NCI-H2196 (cell line): Measurements from ENCODE around the gene TTC6.

Experiments used
- DNase-seq: peaks from one replicate; lab custom pipeline; 2025; ENCODE audit not compliant: unreplicated experiment; lab: John Stamatoyannopoulos, UW

TTC6 gene

DNA sequence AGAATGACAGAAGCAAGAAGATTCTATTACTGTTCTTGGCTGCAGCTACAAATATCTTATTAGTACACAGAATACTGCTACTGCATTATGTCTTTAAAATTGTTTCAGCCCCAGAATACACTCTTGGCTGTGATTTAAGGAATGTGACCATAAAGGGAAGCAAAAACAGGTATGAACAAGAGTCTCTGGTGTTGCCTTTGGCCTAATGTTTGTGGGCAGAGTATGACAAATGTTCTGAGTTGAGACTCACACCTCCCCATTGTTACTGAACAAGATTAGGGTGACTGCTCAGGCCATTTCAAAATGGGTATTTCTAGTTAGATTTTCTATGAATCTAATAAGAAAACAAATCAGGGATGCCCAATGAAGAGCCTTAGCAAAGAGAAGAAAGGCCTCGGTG is 28.5 kb downstream of the TTC6 start:
- no peak for DNase-seq

DNA sequence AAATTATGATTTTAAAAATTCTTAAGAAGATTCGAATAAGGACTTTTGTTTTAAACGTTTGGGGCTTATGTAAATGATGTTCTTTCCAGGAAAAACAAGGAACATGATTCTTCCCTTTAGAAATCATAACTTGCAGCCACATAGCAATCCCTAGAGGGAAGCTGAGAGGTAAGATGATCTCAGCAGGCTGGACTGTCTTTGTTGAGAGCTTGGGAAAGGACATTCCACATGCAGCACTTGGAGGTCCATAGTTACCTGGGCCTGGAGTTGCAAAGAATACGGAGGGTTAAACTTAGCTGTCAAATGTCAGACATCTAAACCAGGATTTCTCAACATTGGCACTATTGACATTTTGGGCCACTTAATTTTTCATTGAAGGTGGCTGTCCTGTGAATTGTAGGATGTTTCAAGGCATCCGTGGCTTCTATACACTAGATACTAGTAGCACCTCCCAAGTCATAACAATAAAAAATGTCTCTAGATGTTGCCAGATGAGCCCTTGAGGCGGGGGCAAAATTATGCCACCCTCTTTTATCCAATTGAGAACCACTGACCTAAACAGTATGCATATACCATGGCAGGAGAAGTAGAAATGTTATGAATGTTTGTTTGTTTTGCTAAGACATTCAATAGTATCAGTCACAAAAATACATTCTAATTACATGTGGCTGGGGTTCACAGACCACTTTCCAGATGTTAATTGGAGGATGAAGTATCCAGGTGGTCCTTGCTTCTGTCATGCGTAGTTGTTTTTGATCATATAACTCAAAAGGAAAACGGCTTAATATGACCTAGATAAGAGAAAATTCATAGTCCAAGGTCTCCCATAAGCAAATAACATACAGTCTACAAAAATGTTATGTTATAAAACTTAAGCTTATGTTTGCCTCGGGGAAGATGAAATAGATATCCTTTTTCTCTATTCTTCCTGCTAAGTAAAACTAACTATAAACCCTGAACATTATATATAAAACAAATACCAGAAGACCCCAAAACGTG is 30.5 kb downstream of the TTC6 start:
- DNase-seq: no peak

DNA sequence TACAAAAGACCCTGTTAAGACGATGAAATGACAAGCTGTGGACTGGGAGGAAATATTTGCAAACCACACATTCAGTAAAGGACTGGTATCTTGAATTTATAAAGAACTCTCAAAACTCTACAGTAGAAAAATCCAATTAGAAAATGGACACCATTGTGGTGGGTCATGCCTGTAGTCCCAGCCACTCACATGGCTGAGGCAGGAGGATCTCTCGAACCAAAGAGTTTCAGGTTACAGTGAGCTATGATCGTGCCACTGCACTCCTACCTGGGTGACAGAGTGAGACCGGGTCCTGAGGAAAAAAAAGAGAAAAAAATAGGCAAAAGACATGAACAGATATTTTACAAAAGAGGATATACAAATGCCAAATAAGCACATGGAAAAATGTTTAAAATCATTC is 41.9 kb downstream of the TTC6 start:
- DNase-seq: no peak

DNA sequence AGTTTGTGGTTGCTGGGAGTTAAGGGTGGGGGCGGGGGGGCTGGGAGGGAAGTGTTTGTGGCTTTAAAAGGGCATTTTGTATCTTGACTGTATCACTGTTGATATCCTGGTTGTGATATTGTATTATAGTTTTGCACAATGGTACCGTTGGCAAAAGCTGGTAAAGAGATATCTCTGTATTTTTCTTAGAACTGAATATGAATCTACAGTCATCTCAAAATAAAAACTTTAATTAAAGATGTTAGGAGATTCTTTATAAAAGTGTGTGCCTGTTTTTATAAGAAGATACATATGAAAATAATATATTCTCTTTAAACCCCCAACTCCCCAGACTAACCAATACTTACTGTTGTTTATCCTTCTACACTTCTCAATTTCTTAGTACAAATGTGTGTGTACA is 43.2 kb downstream of the TTC6 start:
- no peak for DNase-seq

DNA sequence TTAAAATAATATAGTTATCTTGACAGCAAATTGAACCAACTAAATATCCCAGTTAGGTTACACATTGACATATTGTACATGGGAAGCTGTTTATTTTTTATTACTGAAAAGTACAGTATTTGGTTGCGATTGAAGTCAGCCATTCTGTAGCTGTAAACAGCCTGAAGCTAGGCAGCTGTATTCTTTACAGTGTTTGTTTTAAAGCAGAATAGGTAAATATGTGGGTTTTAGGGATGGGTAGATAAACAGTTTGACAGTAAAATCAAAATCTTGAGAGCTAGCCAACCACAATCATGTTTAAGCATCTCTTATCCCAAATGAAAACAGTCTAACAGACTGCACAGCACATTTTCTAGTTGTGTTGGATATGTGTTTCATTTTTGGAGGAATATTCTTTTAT is 45.7 kb downstream of the TTC6 start:
- DNase-seq: no peak

DNA sequence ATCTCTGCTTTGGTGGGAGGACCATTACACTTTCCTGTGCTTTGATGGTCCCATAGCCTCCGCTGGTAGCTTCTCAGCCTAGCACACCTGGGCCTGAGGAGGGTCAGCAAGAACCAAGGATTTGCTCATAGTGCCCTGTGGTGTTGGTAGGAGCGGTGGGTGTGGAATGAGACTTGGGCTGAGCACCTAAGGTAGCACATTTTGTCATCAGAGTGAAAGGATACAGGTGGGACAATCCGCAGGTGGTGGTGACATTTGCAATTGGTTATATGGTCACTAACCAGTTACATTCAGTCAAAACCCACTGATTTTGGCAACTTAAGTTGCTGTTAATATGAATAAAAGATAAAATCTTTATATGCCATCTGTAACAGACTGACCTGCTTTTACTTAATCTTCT is 46.7 kb downstream of the TTC6 start:
- DNase-seq: no peak

DNA sequence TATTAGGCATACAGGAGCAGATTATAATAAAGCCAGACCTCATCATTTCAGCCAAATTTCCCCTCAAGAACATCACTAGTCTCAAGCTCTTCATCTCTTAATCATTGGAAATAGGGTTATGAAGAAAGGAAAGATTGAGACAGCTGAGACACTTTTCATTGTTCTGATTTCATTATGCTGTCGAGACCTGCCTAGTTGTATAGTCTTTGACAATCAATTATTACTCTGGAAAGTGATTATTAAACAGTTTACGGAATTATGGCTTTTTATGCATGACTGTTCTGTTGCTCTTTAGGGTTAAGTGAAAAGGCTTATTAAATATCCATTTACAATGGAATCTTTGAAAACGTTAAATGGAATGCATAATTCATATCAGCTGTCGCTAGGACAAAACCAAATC is 48.3 kb downstream of the TTC6 start:
- no peak for DNase-seq
